Pulmonary artery endothelial cell (primary cell): ENCODE measurements around the gene TCEAL1. TPM values are rescaled to one million over a fixed set of nuclear protein-coding genes. Genes with fewer than 3 reads are reported as not detected.
"Not testable (repeated sequence)": the region's sequence is repeated elsewhere in the genome, so short reads cannot be mapped to it uniquely, and the experiment has no call there.

Experiments
- DNase-seq: peaks from one replicate; pipeline ENCODE4 v3.0.0-alpha.2; 2011; ENCODE audit warnings: low read depth, low spot score
- total RNA-seq: library from RNA; depleted of rRNA; stranded (reverse); fragments of >200 nt; gene quantifications from 2 replicates; pipeline ENCODE4 v1.2.3, GENCODE V29; 2014

The TCEAL1 gene
- total RNA-seq, 1 donor from 2014 or later = 15.8 TPM

DNA sequence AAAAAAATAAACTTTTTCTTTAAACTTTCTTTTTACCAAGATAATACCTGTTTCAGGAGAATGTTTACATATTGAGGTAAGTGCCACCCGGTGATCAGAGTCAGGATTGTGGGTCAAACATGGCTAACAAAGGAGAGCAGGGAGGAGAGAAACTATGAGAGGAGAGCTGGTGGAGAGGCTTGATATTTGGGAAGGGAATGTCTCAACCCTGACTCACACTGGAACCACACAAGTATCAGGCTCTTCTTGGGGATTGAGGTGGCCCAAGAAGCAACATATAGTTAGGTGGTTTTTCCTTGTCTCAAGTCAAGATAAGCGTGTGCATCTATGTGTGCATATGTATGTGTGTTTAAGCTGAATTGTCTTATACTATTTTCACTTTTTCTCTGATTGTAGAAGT lies 6.7 kb downstream of the TCEAL1 start:
- DNase-seq = no peak

DNA sequence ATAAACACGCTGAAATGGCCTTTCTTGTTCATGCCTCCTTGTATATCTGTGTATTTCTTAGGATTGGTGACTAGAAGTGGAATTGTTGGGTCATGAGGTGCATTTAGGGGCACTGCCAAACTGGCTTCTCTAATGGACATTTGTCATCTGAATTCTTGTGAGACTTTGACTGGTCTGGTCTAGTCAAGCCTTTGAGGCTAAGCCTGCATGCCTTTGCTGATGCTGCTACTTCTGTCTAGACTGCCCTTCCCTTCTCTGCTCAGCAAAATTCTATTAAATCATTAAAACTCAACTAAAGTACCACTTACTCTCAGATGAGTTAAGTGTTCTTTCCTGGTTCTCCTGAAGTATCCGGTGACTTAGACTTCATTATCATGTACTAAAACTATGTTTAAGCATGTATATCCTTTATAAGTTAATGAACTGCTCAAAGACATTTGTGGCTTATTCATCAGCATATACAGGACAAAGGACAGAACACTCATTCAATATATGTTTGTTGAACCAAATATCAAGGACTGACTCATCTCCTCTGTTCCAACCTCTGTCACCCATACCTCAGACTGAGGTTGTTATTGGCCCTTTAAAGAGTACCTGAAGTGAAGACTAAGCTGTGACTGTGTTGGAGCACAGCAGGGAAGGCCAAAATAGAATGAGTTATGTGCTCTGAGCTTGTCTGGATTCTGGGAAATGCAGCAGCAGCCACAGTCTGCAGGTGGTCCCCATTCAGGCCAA lies 9.0 kb downstream of the TCEAL1 start:
- no peak for DNase-seq

DNA sequence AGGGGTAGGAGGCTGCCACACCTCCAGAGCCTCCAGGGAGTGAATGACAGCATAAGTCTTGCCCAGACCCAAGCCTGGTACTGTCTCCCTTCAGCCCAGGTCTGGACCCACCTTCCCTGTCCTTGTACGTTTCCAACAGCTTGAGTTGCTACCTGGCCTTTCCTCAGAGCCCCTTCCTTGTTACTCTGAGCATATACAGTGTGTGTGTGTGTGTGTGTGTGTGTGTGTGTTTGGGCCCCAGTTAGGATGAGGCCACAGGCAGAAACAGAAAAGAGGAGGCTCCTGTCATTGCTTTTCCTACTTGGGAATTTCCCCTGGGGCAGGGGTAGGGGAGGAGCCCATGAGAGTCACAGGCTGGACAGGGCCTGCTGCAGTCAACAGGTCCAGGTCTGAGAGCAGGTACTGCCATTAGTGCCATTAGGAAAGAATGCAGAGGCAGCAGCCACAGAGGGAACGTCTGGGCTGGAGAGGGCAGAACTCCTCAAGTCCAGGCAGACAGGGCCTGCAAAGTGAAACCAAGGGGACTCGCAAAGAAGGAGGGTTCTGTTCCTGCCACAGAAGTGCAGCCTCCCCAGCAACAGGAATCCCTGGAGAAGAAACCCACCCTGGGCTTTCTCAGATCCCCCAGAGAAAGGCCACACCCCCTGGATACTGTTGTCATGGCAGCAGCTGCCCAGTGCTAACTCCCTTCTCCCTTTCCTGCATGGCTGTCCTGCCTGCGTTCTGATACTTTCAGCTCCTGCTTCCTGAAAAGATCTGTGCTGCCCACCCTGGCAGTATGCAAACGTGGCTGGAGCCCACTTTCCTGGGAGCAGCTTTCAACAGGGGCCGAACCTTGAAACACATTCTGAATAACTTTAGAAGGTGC lies 9.9 kb downstream of the TCEAL1 start:
- DNase-seq = not testable (repeated sequence)

DNA sequence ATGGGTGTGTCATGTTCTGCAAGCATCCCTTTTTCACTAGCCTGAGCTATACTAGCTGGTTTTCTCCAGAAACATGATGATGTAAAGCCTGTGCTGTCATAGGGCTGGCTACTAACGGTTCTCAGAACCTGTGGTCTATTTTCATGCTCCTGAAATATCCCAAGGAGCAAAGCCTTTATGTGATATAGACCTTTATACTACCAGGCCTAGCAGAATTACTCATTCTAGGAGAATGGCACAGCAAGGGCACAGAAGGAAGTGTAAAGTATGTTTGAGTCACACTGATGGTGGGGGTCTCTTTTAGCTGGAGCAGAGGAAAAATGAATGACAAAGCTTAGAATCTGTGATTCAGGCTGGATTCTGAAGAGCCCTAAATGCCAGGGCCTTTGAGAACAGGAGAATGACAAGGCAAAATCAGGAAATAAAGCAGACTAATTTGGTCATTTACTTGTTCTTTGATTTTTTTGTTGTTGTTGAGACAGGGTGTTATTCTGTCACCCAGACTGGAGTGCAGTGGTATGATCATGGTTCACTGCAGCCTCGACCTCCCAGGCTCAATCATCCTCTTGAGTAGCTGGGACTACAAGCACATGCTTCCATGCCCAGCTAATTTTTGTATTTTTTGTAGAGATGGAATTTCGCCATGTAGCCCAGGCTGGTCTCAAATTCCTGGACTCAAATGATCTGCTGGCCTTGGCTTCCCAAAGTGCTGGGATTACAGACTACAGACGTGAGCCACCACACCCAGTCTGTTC lies 11.8 kb downstream of the TCEAL1 start:
- no peak for DNase-seq

DNA sequence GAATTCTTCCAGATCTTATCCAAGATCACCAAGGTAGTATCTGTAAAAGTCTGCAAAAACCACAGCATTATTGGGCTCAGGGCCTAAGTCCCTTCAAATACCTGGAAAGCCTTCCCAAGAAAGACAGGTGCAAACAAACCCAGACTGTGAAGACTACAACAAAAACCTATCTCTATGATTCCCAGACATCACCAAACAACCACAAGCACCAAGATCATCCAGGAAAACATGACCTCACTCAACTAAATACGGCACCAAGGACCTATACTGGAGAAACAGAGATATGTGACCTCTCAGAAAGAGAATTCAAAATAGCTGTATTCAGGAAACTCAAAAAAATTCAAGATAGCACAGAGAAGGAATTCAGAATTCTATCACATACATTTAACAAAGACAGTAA lies 15.3 kb downstream of the TCEAL1 start:
- DNase-seq = no peak

DNA sequence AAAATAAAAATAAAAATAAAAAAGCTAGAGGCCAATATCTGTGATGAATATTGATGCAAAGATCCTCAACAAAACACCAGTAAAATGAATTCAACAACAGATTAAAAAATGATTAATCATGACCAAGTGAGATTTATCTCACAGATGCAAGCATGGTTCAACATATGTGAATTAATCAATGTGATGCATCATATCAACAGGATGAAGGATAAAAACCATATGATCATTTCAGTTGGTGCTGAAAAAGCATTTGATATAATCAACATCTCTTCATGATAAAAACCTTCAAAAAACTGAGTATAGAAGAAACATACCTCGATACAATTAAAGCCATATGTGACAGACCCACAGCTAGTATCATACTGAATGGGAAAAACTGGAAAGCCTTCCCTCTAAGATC lies 18.9 kb downstream of the TCEAL1 start:
- no peak for DNase-seq

DNA sequence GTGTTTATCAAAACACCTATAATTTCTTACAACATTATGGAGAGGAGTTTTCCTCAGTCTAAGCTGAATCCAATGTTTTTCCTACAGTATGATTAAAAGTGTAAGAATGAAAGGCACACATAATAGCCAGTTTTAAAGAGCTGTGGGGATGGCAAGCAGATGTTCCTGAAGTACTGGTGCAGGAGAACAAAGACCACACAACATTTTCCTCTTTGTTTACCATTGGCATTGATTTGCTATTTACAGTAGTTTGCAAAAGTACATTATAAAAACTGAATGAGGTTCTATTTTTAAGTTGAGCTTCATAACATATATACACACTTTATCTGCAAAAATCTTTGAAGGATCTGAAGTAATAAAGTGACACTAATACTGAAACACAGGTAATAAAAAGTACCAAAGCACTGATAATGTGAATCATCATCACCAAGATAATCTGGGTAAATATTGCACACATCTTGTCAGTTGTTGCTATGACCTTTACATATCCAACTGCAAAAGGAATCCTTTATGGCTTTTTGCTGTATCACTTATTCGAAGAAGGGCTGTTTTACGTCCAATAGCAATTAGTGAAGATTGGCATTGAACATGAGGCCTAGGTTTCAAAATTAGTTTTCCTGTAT lies 22.5 kb downstream of the TCEAL1 start:
- DNase-seq = no peak

DNA sequence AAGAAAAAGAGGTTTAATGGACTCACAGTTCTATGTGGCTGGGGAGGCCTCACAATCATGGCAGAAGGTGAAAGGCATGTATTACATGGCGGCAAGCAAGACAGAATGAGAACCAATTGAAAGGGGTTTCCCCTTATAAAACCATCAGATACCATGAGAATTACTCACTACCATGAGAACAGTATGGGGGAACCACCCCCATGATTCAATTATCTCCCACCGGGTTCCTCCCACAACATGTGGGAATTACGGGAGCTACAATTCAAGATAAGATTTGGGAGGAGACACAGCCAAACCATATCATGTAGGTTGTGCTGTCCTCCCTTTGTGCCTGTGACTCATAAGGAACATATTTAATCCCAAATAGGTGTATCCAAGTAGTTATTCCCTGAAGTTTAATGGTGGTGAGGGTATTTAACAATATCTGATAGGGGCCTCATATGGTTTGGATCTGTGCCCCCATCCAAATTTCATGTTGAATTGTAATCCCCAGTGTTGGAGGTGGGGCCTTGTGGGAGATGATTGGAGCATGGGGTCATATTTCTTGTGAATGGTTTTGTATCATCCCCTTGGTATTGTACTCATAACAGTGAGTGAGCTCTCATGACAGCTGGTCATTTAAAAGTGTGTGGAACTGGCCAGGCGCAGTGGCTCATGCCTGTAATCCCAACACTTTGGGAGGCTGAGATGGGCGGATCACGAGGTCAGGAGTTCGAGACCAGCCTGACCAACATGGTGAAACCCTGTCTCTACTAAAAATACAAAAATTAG lies 26.6 kb downstream of the TCEAL1 start:
- not testable (repeated sequence) for DNase-seq

DNA sequence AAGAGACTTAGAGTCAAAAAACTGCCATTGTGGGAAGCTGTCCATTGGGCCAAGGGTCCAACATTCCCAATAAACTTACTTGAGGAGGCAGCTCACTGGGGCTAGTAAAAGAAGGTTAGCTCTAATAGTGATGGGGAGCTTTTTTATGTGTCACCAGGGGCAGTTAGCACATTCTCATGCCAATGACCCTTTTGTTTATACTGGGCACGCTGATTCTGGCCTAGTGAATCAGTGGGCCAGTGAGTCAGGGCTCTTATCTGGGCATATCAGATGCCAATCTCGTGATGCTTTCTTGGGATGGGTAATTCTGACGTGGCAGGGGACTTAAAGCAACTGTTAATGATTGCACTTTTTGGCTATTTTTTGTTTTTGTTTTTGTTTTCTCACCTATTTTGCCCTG lies 27.8 kb downstream of the TCEAL1 start:
- peak; percentile 19 for DNase-seq

DNA sequence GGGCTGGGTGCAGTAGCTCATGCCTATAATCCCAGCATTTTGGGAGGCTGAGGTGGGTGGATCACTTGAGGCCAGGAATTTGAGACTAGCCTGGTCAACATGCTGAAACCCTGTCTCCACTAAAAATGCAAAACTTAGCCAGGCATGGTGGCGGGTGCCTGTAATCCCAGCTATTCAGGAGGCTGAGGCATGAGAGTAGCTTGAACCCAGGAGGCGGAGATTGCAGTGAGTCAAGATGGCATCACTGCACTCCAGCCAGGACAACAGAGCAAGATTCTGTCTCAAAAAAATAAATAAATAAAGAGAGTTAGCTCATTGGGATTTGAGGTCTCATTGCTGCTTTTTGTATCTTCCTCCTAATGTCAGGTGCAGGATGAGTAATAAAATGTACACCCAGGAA lies 28.3 kb downstream of the TCEAL1 start:
- not testable (repeated sequence) for DNase-seq

DNA sequence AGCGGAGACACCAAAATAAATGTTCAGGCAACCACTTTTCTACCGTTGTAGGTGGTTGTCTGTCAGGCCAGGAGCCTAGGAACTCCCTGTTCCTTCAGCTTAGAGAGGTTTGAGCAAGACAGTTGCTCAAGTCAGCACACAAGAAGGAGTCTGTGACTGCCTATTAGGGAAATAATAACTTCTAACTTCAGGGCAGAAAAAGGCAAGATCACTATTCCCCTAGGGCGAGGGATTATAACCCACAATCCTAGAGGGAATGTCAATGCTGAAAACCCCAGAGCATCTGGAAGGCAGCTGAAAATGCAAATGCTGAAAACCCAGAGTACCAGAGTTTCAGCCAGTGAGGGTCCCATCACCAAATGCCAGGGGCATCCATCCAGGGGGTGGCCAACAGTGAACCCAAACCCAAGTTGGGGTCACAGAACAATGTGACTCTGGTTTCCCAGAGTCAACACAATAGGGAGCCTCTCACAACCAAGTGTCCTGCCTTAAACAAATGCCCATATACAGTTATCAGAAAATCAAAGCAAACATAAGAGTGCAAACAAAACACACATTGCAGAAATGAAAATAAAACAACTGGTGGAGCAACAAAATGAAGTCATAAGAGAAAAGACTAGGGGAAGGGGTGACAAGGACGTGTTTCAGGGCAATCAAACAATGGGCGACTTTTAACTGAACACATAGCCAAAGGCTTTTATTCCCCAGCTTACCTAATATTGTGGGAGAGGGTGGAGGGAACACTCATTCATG lies 30.1 kb downstream of the TCEAL1 start:
- DNase-seq = no peak

DNA sequence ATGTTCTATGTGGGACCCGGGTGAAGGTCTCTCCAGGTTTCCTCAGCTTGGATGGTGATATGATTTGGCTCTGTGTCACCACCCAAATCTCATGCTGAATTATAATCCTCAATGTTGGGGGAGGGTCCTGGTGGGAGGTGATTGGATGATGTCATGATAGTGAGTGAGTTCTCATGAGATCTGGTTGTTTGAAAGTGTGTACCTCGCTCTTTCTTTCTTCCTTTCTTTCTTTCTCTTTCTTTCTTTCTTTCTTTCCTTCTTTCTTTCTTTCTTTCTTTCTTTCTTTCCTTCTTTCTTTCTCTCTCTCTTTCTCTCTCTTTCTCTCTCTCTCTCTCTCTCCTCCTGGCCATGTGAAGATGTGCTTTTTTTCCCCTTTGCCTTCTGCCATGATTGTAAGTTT lies 30.7 kb downstream of the TCEAL1 start:
- not testable (repeated sequence) for DNase-seq

DNA sequence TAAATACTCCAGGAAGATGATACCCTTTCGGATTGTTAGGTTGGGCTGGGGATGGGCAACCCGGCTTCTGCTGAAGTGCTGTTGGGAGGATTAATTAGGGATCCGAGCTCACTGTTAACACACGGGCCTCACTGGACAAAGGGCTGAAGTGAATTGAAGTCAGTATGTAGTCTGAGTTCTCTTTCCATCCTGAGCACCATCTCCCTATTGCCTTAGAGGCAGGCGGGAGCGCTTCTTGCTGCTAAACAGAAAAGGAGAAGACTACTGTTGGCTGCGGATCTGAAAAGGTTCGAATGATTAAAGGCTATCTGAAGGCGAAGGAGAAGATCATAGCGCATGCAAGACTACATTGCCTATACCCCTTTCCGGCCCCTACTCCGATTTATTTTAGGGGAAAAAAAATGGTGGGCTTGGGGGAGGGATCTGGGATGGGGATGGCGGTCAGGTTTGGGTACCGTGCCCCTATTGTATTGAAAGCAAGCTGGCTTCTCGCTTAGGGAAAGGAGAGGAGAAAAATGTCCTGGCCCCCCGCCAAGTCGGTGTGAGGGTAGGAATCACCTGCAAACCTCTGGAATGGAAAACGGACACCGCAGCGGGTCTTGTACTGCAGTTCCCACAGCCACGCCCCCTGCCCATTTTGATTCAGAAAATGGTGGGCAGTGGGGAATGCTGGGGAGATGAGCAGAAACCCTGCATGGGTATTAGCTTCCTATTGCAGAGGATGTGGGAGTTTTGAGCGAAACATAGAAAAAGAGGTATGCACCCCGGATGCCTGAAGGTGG lies 35.4 kb downstream of the TCEAL1 start:
- DNase-seq = no peak

DNA sequence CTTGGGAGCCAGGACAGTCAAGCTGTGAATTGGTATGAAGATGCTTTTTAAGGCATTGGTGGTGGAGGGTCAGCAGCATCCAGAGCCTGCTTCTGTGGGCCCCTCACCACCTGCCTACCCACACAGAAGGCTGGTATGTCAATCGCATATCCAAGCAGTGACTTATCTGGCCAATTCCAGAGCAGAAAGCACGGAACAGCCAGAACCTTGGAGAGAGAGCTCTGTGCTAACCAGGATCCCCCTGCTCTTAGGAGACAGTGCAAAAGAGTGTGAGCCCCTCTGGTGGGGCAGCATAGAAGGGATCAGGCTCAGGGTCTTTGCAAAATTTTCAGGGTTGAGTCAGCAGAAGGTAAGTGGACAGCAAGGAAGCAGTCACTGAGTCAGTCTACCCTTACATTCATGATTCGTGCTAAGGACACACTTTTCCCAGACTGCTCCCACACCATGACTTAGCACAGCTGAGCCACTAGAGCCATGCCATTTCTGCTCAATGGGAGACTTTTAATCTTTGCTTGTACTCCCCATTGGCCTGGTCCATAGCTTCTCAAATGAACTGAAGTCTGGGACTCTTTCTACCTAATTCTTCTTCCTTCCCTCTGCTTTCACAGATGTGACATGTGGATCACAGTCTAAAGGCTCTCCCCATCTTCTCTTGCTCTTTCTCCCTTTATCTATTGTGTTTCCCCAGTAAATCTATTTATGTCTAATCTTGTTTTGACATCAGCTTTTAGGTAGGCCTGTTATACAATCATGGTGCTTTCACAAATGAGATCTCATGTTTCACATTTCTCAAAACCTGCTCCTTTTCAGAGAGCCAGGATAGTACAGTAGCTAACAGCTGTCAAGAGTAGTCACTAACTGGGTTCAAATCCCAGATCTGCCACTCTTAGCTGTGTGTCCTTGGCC lies 37.7 kb downstream of the TCEAL1 start:
- DNase-seq = no peak

DNA sequence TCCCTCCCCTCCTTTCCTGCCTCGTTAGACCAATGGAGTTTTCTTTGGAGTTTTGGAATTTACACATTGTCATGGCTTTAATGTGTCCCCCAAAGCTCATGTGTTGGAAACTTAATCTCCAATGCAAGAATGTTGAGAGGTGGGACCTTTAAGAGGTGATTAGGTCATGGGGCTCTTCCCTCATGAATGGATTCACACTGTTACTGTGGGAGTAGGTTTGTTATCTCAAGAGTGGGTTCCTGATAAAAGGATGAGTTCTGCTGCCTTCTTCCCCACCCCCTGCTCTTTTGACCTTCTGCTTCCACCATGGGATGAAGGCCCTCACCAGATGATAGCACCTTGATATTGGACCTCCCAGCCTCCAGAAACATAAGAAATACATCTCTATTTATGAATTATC lies 41.0 kb downstream of the TCEAL1 start:
- DNase-seq = no peak

DNA sequence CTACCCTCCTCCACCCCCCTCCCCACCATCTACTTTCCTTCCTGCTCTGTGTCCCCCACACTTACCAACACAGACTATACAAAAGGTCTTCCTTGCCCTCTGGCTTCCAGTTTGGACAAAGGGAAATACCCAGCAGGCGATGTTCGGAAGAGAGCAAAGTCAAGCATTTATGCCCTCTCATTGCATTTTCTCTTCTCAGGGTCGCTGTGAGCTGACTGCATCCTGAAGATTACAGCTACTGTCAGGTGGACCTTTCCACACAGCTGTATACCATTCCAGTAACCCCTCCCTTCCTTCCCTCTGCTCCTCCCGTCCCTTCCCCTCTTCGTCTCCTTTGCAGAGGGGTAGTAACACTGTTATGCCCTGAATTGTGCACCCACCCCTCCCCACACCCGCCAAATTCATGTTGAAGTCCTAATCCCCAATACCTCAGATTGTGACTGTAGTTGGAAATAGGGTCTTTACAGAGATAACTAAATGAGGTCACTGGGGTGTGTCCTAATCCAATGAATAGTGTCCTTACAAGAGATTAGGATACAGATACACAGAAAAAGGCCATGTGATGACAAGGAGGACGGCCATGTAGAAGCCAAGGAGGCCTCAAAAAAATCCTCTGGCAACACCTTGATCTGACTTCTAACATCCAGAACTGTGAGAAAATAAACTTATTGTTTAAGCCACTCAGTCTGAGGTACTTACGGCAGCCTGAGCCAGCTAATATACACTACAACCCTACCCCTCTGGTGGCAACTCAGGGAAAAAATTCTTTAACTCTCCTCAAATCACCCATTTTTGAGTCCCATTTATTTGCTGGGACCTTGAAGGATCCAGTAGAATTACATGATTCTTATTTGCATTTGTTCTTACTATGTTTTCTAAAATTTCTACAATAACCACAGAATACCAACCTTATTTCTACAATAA lies 46.0 kb downstream of the TCEAL1 start:
- no peak for DNase-seq
